ENCODE data around the gene PTRH1. TPM values are rescaled to one million over a fixed set of nuclear protein-coding genes. Genes with fewer than 3 reads are reported as not detected.

The PTRH1 gene
- total RNA-seq, 2 donors from 2014 or later: 12.8 to 17.6 TPM

DNA sequence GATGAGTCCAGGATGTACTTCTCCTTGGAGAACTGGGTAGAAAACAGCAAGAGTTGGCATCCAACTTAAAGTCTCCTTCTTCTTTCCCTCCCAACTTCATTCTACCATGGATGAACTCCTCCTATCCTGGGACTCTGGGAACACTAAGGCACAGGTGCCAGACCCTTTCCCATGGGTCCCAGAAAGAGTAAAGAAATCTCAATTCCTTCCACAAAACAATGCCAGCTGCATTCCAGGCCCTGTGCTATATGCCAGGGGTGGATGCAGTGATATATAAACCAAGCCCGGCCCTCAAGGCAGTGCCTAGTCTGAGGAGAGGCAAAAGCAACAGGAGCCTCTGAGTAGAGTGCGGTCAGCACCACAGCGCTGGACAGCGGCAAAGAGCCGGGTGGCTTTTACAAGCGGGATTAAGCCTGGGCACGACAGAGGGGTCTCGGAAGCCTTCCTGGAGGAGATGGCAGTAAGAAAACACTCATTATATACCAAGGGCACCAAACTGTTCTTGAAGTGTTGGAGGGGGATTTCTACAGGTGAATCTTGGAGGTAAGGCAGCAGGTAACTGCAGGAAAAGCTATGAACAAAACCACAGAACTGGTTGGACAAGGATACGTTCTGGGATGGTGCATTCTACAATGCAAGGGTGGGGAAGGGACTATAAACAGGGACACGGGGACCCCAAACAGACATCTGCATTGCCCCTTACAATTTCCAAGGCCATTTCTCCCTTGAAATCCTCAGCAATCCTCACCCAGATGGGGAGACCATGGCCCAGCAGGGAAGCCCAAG is 36.0 kb upstream of the PTRH1 start:
- Mint-ChIP-seq H3K4me1 (ENCODE audit: low read depth in 2 of 2) (peaks cover 0 to 17% of the 10 kb centered on the region in 2 donors), H3K36me3 (peaks cover 5% of the 10 kb centered on the region), H3K4me3 (no peak overlapping the region), H3K27ac (peak overlapping the region in 1 of 2 donors; percentile 28), H3K9me3 (no peaks in the 10 kb centered on the region), H3K27me3 (no peaks in the 10 kb centered on the region)
- no peak for DNase-seq (ENCODE audit: low spot score)
- ATAC-seq: no peak

DNA sequence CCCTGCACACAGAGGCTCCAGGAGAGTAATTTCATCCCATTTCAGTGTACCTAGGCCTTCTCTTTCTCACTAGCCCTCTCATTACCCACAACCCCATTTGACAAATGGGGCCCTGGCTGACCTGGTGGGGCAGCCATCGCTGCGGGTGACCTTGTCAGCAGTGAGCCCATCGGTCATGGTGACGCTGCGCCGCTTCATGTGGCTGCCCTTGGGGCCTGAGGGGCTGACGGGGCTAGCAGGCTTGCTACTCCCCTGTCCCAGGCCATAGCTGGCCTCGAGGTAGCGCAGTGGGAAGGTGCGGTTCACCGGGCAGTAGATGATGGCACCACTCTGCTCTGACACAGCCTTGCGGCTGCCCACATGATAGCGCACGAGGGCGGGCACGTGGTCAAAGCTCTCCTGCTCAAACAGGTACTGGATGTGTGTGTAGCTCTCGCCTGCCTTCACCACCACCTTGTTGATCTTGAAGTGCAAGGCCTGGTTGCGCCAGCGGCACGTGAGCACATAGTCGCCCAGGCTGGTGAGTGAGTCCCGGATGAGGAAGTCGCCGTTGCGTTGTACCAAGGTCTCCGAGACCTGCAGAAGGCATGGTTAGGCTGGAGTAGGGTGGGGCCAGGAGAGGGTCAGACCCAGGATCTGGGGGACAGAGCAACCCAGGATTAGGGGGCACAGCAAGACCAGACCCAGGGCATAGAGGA is 33.8 kb upstream of the PTRH1 start:
- peaks cover 5% of the 10 kb centered on the region for H3K36me3 Mint-ChIP-seq
- H3K4me3 Mint-ChIP-seq: no peak overlapping the region
- DNase-seq (ENCODE audit: low spot score) (no peak), ATAC-seq (no peak)
- no peaks in the 10 kb centered on the region for H3K9me3 Mint-ChIP-seq
- no peaks in the 10 kb centered on the region for H3K27me3 Mint-ChIP-seq
- no peak overlapping the region for H3K27ac Mint-ChIP-seq
- peaks cover 0 to 17% of the 10 kb centered on the region in 2 donors for H3K4me1 Mint-ChIP-seq (ENCODE audit: low read depth in 2 of 2)

DNA sequence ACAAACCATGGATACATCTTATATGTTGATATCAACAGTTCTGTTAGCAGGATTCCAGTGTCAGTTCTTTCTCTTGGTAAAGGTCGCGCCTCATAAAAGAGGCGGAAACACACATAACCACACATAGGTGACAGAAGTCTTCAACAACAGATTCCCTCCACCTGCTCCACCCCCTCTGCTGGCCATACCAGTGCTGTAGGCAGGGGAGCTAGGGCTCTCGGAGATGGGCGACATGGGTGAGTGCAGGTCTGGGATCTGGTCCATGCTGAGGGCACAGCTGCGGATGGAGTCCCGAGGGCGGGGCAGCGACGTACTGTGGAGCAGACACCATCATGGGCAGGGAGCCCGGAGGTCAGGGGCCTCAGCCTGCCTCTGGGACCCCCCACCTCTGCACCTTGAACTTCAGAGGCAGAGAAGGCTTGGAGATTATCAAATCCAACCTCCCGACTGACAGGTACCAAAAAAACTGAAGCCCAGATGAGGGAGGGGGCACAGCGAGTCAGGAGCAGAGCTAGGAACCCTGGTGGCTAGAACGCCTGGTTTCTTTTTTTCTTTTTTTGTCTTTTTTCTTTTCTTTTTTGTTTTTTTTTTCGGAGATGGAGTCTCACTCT is 31.6 kb upstream of the PTRH1 start:
- H3K4me1 Mint-ChIP-seq (ENCODE audit: low read depth in 2 of 2): peaks cover 0 to 12% of the 10 kb centered on the region in 2 donors
- no peaks in the 10 kb centered on the region for H3K9me3 Mint-ChIP-seq
- H3K36me3 Mint-ChIP-seq: peaks cover 5% of the 10 kb centered on the region
- DNase-seq (ENCODE audit: low spot score) (no peak), ATAC-seq (no peak)
- no peaks in the 10 kb centered on the region for H3K27me3 Mint-ChIP-seq
- H3K4me3 Mint-ChIP-seq: no peak overlapping the region
- H3K27ac Mint-ChIP-seq: peak overlapping the region in 1 of 2 donors; percentile 39

DNA sequence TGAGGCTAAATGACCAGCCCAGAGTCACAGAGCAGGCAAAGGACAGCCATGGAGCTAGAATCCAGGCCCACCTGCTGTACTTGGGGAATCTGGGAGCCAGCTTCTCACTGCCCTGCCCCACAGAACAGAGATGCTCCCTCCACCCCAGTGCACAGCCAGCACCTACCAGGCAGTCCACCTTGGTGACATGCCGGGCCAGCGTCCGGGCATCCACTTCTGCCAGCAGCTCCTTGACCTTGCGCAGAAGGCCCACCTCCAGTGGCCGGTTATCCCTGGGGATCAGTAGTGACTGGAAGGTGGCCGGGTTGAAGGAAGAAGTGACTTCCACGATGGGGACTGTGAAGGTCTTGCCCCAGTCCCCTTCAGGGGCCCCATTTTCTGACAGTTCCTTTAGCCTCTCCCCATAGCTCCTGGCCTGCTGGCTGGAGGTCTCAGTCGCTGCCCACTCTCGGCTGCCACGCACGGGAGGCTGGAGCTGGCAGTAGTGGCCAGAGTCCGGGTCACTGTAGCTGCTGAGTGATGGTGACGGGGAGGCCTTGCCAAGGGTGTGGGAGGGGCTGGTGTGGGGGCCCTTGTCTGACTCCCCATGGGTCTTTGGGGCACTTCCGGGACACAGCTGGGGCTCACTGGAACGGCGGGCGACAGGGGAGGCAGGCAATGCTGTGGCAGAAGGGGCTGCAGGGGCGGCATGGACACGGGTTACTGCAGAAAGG is 29.1 kb upstream of the PTRH1 start:
- ATAC-seq: no peak
- no peak overlapping the region for H3K27ac Mint-ChIP-seq
- H3K27me3 Mint-ChIP-seq: no peaks in the 10 kb centered on the region
- no peaks in the 10 kb centered on the region for H3K9me3 Mint-ChIP-seq
- no peak overlapping the region for H3K4me3 Mint-ChIP-seq
- DNase-seq (ENCODE audit: low spot score): no peak
- no peaks in the 10 kb centered on the region for H3K36me3 Mint-ChIP-seq
- H3K4me1 Mint-ChIP-seq (ENCODE audit: low read depth in 2 of 2): peaks cover 0 to 12% of the 10 kb centered on the region in 2 donors

DNA sequence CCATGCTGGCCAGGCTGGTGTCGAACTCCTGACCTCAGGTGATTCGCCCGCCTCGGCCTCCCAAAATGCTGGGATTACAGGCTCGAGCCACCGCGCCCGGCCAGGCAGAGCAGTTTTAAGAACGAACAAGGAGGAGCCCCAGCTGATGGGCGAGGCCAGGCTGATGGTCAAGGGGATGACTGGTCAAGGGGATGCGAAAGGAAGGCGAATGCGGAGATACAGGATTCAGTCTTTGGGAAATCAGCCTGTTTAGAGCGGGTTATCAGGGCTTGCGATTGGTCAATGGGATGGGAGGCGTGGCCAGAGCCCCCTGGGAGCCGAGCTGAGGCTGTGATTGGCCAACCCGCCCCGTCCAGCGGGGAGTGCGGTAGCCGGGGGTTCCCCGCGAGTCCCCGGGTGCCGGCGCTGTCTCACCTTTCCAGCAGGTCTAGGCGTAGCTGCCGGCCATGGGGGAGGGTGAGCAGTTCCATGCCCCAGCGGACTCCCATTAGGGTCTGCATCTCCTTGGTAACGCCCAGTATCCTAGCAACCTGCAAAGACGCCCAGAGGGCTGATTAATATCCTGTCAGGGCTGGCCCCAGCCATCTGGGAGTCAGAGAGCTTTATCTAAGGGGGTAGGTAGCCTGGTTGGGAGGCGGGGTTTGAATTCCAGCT is 27.1 kb upstream of the PTRH1 start:
- Mint-ChIP-seq H3K27me3 (no peaks in the 10 kb centered on the region), H3K9me3 (no peaks in the 10 kb centered on the region), H3K36me3 (no peaks in the 10 kb centered on the region), H3K4me1 (ENCODE audit: low read depth in 2 of 2) (peaks cover 0 to 8% of the 10 kb centered on the region in 2 donors), H3K4me3 (no peak overlapping the region), H3K27ac (peak overlapping the region in 1 of 2 donors; percentile 61)
- ATAC-seq (no peak), DNase-seq (ENCODE audit: low spot score) (no peak)

DNA sequence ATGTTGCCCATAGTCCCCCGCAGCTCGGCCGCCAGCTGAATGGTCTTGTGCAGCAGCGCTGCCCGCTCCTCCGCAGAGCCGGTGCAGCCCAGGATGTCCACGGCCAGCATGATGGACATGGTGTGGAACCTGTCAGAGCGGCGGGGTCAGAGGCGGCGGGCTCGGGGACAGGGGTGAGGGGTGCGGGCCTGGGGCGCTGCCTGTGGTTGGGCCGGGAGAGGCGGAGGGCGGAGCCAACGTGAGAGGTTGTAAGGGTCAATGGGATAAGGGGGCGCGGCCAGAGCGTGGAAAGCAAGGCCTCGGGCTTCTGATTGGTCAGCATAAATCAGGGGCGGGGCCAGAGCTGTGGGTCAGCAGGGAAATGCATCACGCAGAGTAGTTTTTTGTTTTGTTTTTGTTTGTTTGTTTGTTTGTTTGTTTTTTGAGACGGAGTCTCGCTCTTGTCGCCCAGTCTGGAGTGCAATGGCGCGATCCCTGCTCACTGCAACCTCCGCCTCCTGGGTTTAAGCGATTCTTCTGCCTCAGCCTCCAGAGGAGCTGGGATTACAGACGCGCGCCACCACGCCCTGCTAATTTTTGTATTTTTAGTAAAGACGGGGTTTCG is 26.5 kb upstream of the PTRH1 start:
- Mint-ChIP-seq H3K27ac (peak overlapping the region; percentile 31 to 61), H3K4me1 (ENCODE audit: low read depth in 2 of 2) (peaks cover 0 to 2% of the 10 kb centered on the region in 2 donors), H3K27me3 (no peaks in the 10 kb centered on the region), H3K9me3 (no peaks in the 10 kb centered on the region), H3K36me3 (no peaks in the 10 kb centered on the region), H3K4me3 (no peak overlapping the region)
- no peak for DNase-seq (ENCODE audit: low spot score)
- peak in 1 of 2 donors; percentile 21 for ATAC-seq

DNA sequence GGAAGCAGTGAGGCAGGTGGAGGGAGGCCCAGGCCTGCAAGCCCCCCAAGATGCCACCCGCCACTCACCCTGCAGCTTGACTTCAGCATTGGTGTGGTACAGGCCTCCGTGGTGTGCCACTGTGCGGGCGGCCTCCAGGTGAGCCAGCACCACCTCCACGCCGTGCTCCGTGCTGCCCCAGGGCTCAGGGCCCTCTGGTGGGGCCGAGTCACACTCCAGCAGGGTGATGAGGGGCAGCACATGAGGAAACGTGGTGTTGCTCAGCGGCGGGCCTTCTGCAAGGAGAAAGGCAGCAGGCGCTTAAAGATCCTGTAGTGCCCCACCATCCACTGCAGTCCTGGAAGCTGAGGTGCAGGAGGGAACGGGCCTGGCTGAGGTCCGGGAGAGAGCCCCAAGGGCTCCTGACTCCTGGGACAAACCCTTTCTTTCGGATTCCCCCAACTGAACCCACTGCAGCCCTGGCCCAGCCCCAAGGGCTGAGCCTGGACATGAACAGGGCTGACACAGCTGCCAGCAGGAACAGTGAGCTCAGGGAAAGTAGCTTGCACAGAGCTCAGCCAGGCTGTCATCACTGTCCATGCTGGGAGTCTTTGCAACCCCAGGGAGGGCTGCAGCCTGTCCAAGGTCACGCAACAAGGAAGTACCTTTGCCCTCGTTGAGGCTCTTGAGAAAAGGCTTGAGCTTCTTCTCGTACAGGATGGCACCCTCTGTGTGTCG is 24.3 kb upstream of the PTRH1 start:
- H3K27ac Mint-ChIP-seq: no peak overlapping the region
- no peaks in the 10 kb centered on the region for H3K9me3 Mint-ChIP-seq
- H3K36me3 Mint-ChIP-seq: no peaks in the 10 kb centered on the region
- H3K4me1 Mint-ChIP-seq (ENCODE audit: low read depth in 2 of 2): peaks cover 9 to 12% of the 10 kb centered on the region in 2 donors
- ATAC-seq (no peak), DNase-seq (ENCODE audit: low spot score) (no peak)
- H3K27me3 Mint-ChIP-seq: no peaks in the 10 kb centered on the region
- no peak overlapping the region for H3K4me3 Mint-ChIP-seq

DNA sequence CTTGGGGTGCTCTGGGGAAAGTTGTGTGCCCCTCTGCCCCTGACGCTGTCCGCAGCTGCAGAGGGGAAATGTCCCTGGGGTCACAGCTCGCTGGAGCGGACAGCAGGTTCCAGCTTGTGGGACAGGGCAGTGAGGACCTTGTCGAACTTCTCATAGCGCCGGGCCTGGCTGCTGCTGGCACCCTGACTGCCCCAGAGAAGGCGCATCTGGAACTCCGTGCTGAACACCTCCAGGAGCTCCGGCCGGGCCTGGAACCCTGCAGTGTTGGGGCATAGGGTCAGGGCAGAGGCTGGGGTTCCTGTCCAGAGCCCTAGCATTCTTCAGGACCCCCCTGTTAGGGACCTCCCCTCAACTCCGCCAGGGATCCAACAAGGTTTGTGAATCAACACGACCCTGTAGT is 23.2 kb upstream of the PTRH1 start:
- H3K4me1 Mint-ChIP-seq (ENCODE audit: low read depth in 2 of 2): peaks cover 16% of the 10 kb centered on the region in 2 donors
- no peak overlapping the region for H3K4me3 Mint-ChIP-seq
- H3K36me3 Mint-ChIP-seq: no peaks in the 10 kb centered on the region
- peak overlapping the region; percentile 50 to 69 for H3K27ac Mint-ChIP-seq
- H3K9me3 Mint-ChIP-seq: no peaks in the 10 kb centered on the region
- DNase-seq (ENCODE audit: low spot score) (no peak), ATAC-seq (no peak)
- no peaks in the 10 kb centered on the region for H3K27me3 Mint-ChIP-seq

DNA sequence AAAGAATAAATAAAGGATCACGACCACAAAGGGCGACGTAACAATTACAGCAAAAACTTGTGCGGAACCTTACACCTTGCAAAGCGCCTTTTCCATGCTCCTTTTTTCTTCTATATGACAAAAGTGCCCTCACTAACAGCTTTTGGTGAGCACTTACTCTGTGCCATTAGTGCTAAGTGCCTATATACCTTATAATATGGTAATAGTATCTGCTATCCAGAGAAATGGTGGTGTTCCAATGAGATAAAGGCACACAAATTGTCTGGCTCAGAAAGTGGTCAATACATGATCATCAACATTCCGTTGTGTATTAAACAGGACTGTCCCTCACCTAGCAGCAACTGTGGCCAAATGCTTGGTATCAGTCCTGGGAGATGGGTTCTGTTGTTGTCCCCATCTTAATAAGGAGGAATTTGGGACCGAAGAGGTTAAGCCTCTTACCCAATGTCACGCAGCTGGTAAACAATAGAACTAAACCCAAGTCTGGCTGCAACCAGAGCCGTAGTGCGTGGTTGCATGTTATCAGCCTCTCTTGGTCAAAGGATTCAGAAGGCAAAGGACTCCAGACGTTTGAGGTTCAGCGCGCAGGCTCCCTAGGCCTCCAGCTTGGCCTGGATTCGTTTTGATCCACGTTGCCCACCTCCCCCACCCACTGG is 20.2 kb upstream of the PTRH1 start:
- DNase-seq (ENCODE audit: low spot score) (no peak), ATAC-seq (no peak)
- H3K9me3 Mint-ChIP-seq: no peaks in the 10 kb centered on the region
- no peaks in the 10 kb centered on the region for H3K36me3 Mint-ChIP-seq
- H3K4me3 Mint-ChIP-seq: peak overlapping the region; percentile 78
- H3K27ac Mint-ChIP-seq: peak overlapping the region; percentile 75 to 85
- H3K4me1 Mint-ChIP-seq (ENCODE audit: low read depth in 2 of 2): peaks cover 19 to 22% of the 10 kb centered on the region in 2 donors
- H3K27me3 Mint-ChIP-seq: no peaks in the 10 kb centered on the region

DNA sequence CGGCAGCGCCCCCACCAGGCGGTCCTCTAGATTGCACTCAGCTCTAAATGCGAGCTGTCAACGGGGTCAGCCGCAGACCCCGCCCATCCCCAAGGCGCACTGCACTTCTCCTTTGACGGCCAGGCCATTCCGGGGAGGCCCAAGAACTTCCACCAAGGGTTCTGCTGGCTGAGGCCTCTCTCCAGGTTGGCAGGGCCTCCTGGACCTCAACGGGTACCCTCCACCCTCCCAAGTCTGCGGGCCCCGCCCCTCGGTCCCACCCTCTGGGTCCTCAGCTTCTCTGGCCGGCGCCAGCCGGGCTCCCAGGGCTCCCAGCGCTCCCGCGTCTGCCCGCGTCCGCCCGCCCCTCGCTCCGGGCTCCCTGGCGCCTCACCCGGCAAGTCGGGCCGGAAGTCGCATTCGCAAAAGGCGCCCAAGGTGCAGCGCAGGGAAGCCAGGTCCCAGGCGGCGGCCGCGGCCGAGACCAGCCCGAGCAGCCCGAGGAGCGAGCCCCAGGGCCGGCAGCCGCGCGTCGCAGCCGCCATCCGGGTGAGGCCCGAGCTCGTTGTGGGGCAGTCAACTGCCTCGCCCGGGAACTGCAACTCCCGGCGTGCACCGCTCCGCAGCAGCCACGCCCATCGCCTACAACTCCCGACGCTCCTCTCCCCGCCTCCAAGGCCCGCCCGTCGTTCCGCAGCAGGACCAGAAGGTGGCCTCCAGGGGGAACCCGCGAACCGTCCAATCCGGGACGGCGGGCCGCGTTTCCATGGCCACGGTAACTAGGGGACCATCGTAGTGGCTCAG is 19.5 kb upstream of the PTRH1 start, which contains the start of gene TOR2A:
TOR2A (minus strand) TSS at position 548 of the 783 bp plus-strand sequence; CDS start at position 524, 24 bp downstream.
- H3K9me3 Mint-ChIP-seq: no peaks in the 10 kb centered on the region
- H3K36me3 Mint-ChIP-seq: no peaks in the 10 kb centered on the region
- peak within 1 kb of the TSS; percentile 75 to 85 for H3K27ac Mint-ChIP-seq
- H3K4me1 Mint-ChIP-seq (ENCODE audit: low read depth in 2 of 2): peaks cover 19 to 22% of the 10 kb centered on the region in 2 donors
- ATAC-seq (peak; percentile 96 to 97), DNase-seq (ENCODE audit: low spot score) (peak; percentile 97)
- H3K4me3 Mint-ChIP-seq: peak within 1 kb of the TSS; percentile 78
- H3K27me3 Mint-ChIP-seq: no peaks in the 10 kb centered on the region

DNA sequence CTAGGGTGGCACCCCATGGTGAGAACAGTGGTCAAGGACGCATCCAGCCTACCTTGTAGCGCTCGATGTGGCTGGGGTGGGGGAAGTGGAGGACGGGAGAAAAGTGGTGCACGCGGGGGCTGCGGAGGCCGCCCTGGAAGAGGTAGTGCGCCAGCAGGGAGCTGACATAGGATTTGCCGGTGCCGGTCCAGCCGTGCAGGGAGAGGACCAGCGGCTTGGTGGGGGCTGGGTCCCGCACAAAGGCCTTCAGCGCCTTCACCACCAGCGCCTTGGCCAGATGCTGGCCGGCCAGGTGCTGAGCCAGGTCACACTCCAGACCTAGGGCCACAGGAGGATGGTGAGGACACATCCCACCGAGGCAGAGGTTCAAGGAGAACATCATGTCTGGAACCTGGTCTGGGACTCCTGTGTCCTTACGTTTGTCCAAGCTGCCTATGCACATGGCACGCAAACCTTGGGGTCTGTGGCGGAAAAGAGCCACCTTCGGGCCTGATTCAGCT is 18.8 kb upstream of the PTRH1 start:
- Mint-ChIP-seq H3K27ac (peak overlapping the region; percentile 41 to 85), H3K36me3 (no peaks in the 10 kb centered on the region), H3K4me1 (ENCODE audit: low read depth in 2 of 2) (peaks cover 19 to 22% of the 10 kb centered on the region in 2 donors), H3K9me3 (no peaks in the 10 kb centered on the region), H3K4me3 (peak overlapping the region; percentile 78), H3K27me3 (no peaks in the 10 kb centered on the region)
- DNase-seq (ENCODE audit: low spot score) (no peak), ATAC-seq (no peak)

Data from natural killer cell treated with Interleukin-12 subunit alpha and Interleukin-12 subunit beta and Interleukin-15 and Interleukin-18, amount 100 ng/mL, for 72 hours (primary cell).